ENCODE results near the gene RAB1B.

The RAB1B gene

GRCh38 chr11:66315498-66315885 lies 47.1 kb downstream of the RAB1B start:
- no peak overlapping the region for H3K4me3 ChIP-seq (ENCODE audit: low read length, poor library complexity, severe bottlenecking)
- no peak for TF ChIP-seq EZH2phosphoT487 (IDR thresholded peaks at IDR 0.05; ENCODE audit: borderline replicate concordance)
- TF ChIP-seq CTCF (conservative IDR thresholded peaks at IDR 0.05; ENCODE audit: low read length): no peak
- peaks cover 43% of the 10 kb centered on the region for H3K4me1 ChIP-seq (ENCODE audit: insufficient read depth, low read length, poor library complexity, severe bottlenecking)
- H4K20me1 ChIP-seq (ENCODE audit: insufficient read depth, low read length, poor library complexity, severe bottlenecking): no peaks in the 10 kb centered on the region
- no peaks in the 10 kb centered on the region for H3K36me3 ChIP-seq (ENCODE audit: insufficient read depth, low read length)
- no peak overlapping the region for H3K4me2 ChIP-seq (ENCODE audit: low read depth, low read length, poor library complexity, severe bottlenecking)
- H3K27me3 ChIP-seq (ENCODE audit: insufficient read depth, low read length, poor library complexity, severe bottlenecking): no peaks in the 10 kb centered on the region
- H3F3A ChIP-seq (ENCODE audit: low read depth): no peaks in the 10 kb centered on the region
- H3K9me3 ChIP-seq (ENCODE audit: insufficient read depth, low read depth, low read length): no peaks in the 10 kb centered on the region
- no peaks in the 10 kb centered on the region for H3K79me2 ChIP-seq (ENCODE audit: insufficient read depth, low read length)
- no peaks in the 10 kb centered on the region for H3K9me2 ChIP-seq (replicated peaks; ENCODE audit: low read depth, low read length)
- no peak overlapping the region for H3K9ac ChIP-seq (ENCODE audit: low read depth, low read length, poor library complexity, severe bottlenecking)
- no peak overlapping the region for H2AFZ ChIP-seq (ENCODE audit: low read length)

GRCh38 chr11:66315921-66316811 lies 47.7 kb downstream of the RAB1B start:
- Histone ChIP-seq H3K9me2 (replicated peaks; ENCODE audit: low read depth, low read length) (no peaks in the 10 kb centered on the region), H3K4me2 (ENCODE audit: low read depth, low read length, poor library complexity, severe bottlenecking) (no peak overlapping the region), H3K4me1 (ENCODE audit: insufficient read depth, low read length, poor library complexity, severe bottlenecking) (peaks cover 43% of the 10 kb centered on the region), H3K36me3 (ENCODE audit: insufficient read depth, low read length) (no peaks in the 10 kb centered on the region), H3K9ac (ENCODE audit: low read depth, low read length, poor library complexity, severe bottlenecking) (no peak overlapping the region), H3K9me3 (ENCODE audit: insufficient read depth, low read depth, low read length) (no peaks in the 10 kb centered on the region), H3K4me3 (ENCODE audit: low read length, poor library complexity, severe bottlenecking) (no peak overlapping the region), H4K20me1 (ENCODE audit: insufficient read depth, low read length, poor library complexity, severe bottlenecking) (no peaks in the 10 kb centered on the region), H2AFZ (ENCODE audit: low read length) (no peak overlapping the region), H3K79me2 (ENCODE audit: insufficient read depth, low read length) (no peaks in the 10 kb centered on the region), H3F3A (ENCODE audit: low read depth) (no peaks in the 10 kb centered on the region), H3K27me3 (ENCODE audit: insufficient read depth, low read length, poor library complexity, severe bottlenecking) (no peaks in the 10 kb centered on the region)
- TF ChIP-seq CTCF (conservative IDR thresholded peaks at IDR 0.05; ENCODE audit: low read length) (no peak), EZH2phosphoT487 (IDR thresholded peaks at IDR 0.05; ENCODE audit: borderline replicate concordance) (no peak)

GRCh38 chr11:66316849-66317251 lies 48.4 kb downstream of the RAB1B start, which contains the start of gene CD248:
TSS of gene CD248 (minus strand) at chr11:66317044. CDS start at chr11:66317027, 17 bp downstream.
- Histone ChIP-seq H3K4me1 (ENCODE audit: insufficient read depth, low read length, poor library complexity, severe bottlenecking) (peaks cover 43% of the 10 kb centered on the region), H3F3A (ENCODE audit: low read depth) (no peaks in the 10 kb centered on the region), H3K79me2 (ENCODE audit: insufficient read depth, low read length) (no peaks in the 10 kb centered on the region), H2AFZ (ENCODE audit: low read length) (0 out of 2 replicates have a peak within 1 kb of the TSS, but pooled peaks have one; percentile 18), H3K9me3 (ENCODE audit: insufficient read depth, low read depth, low read length) (no peaks in the 10 kb centered on the region), H3K9ac (ENCODE audit: low read depth, low read length, poor library complexity, severe bottlenecking) (peak within 1 kb of the TSS; percentile 66), H3K36me3 (ENCODE audit: insufficient read depth, low read length) (no peaks in the 10 kb centered on the region), H3K9me2 (replicated peaks; ENCODE audit: low read depth, low read length) (no peaks in the 10 kb centered on the region), H3K4me3 (ENCODE audit: low read length, poor library complexity, severe bottlenecking) (peak within 1 kb of the TSS; percentile 58), H3K4me2 (ENCODE audit: low read depth, low read length, poor library complexity, severe bottlenecking) (peak within 1 kb of the TSS; percentile 69), H4K20me1 (ENCODE audit: insufficient read depth, low read length, poor library complexity, severe bottlenecking) (no peaks in the 10 kb centered on the region), H3K27me3 (ENCODE audit: insufficient read depth, low read length, poor library complexity, severe bottlenecking) (no peaks in the 10 kb centered on the region)
- TF ChIP-seq CTCF (conservative IDR thresholded peaks at IDR 0.05; ENCODE audit: low read length) (no peak), EZH2phosphoT487 (IDR thresholded peaks at IDR 0.05; ENCODE audit: borderline replicate concordance) (no peak)

Measured in Loucy (cell line).